Measurements from ENCODE around the gene HSD3B2.

- no peak for TF ChIP-seq CTCF (IDR thresholded peaks at IDR 0.05)
- TF ChIP-seq EZH2phosphoT487 (IDR thresholded peaks at IDR 0.05) = no peak
These were observed 38.4 kb upstream of the HSD3B2 start for GRCh38 chr1:119376594-119376993.
